Astrocyte of the spinal cord (primary cell): ENCODE measurements around the gene WHRN.

ENCODE experiments used
- DNase-seq: peaks from one replicate; pipeline ENCODE4 v3.0.0; 2011; ENCODE audit warnings: low read depth, low spot score
- H3K4me3 ChIP-seq: 2 replicates; pipeline ENCODE4 v1.5.1; 2011; ENCODE audit warnings: low read depth, mild to moderate bottlenecking, low read length, moderate library complexity
- CTCF ChIP-seq: IDR thresholded peaks from 2 replicates; pipeline ENCODE4 v1.5.1; 2012; ENCODE audit warnings: low read depth, mild to moderate bottlenecking, low read length, inconsistent platforms
- in situ Hi-C: cut with HindIII; loops from 2 replicates; pipeline ENCODE4 v1.10.0; 2017; ENCODE audit warnings: low sequenced_read_pairs

Gene WHRN

GRCh38 chr9:114506082-114506390 is 763 bp upstream of the WHRN start:
- TF ChIP-seq CTCF: no peak
- in situ Hi-C loops: no loop called here
- H3K4me3 ChIP-seq: peak overlapping the region; percentile 69
- DNase-seq: no peak

- DNase-seq: peak; percentile 29
- peak overlapping the region; percentile 69 for H3K4me3 ChIP-seq
- in situ Hi-C loops: no loop called here
- peak; percentile 49 for TF ChIP-seq CTCF
These were observed 709 bp downstream of the WHRN start for GRCh38 chr9:114504341-114505186.

- no peak for DNase-seq
- H3K4me3 ChIP-seq: peak overlapping the region; percentile 29
- TF ChIP-seq CTCF: no peak
- in situ Hi-C loops: no loop called here
These were observed 1.5 kb downstream of the WHRN start for GRCh38 chr9:114503522-114504340.

DNA sequence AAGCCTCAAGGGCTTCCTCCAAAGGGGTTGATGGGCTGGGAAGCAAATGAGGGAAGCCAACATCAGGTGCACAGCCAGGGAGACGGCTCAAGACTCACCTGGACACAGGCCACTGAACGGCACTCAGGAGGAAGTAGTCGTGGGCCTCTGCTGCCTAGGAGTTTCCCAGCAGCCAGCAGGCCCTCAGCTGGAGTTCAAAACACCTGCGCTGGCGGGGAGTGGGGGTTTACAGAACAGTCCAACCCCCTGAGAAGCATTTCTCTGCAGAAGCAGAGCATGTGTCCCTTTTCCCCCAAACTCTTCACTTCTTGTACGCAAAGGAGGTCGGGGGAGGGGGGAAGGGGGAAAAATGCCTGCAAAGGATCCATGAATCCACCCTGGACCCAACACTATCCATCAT is 2.3 kb downstream of the WHRN start:
- no peak overlapping the region for H3K4me3 ChIP-seq
- TF ChIP-seq CTCF: no peak
- in situ Hi-C loops: no loop called here
- DNase-seq: no peak

DNA sequence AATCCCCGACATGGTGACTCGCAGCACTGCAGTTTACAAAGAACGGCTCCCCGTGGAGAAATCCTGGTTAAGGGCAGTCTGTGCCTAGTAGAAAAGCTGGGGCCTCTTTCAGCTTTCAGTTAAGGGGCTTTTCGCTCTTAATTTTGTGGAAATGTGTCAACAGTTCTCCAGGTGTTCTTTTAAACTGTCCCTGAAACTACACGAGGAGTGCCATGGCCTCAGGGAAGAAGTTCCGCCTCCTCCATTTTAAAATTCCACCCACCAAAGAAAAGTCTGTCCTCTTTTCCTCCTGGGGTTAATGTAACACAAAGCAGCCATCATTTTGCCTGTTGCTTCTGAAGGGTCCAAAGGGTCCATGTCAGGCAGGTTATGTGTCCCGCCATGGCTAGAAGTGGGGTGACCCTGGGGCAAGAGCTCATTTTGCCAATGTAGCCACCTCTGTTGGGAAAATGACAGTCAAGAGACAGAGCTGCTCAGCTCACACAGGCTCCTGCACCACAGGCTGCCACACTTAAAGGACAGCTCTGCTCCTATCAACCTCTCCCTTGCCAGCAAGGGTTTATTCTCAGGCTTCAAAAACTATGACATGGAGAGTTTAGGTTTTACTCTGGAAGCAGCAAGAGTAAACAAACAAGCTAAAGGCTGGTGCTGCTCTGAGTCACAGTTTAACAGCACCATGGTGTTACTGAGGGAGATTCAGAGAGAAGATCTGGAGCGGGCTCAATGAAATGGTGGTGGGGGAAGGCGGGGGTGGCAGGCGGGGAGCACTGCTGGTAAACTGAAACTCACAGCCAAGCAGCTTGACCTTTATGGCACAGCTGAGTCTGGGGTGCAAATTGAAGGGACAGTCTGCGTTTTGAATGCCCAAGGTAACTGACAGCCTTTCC is 3.2 kb downstream of the WHRN start:
- no peak for TF ChIP-seq CTCF

DNA sequence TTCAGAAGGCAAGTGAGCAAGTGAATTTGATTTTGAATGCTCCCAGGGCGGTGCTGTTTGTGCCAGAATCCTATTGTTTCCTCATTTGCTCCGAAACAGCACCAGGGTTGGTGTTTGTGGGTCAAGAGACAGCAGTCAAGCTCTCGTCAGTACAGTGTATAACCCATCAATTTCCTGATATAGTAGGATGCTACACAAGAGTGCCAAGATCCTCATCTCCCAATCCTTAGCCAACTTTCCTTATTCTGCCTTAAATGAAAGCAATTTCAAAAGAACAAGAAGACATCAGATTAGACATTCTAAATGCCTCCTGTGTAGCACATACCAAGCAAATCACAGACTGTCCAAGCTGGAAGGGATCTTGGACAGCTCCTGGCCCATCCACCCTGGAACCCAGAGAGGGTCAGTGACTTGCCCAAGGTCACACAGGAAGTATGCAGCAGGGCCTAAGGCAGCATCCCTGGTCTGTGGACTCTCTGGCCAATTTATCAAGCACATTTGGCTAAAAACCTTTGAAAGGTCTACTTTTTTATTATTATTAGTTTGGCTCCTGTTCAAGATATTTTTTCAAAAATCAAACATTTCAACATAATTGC is 4.5 kb downstream of the WHRN start:
- TF ChIP-seq CTCF: no peak
- no peak overlapping the region for H3K4me3 ChIP-seq
- DNase-seq: no peak
- in situ Hi-C loops: no loop called here

More for the DNA sequence above, 3.2 kb downstream of the WHRN start:
- in situ Hi-C loops: no loop called here
- peak; percentile 63 for DNase-seq
- H3K4me3 ChIP-seq: no peak overlapping the region
